K562 (cell line): Measurements from ENCODE around the gene SLC35G2. TPM values are rescaled to one million over a fixed set of nuclear protein-coding genes. Genes with fewer than 3 reads are reported as not detected.

Source experiments
- ARID2 ChIP-seq: fragments of 450-650 bp; IDR thresholded peaks from 2 replicates; pipeline ENCODE4 v1.6.1; 2017; ENCODE audit warnings: antibody characterized with exemption, mild to moderate bottlenecking
- ETV5 ChIP-seq: sonication (generic); formaldehyde crosslinking; IDR thresholded peaks from 2 replicates; pipeline ENCODE4 v1.4.0; 2020; ENCODE audit warnings: low read depth, mild to moderate bottlenecking, missing genetic modification reagents
- IRF9 ChIP-seq: fragments of 450-650 bp; IDR thresholded peaks from 2 replicates; pipeline ENCODE4 v1.6.1; 2016; ENCODE audit warnings: missing biosample characterization, missing genetic modification characterization
- SFPQ ChIP-seq: fragments of 200-400 bp; formaldehyde crosslinking; IDR thresholded peaks from 2 replicates; pipeline ENCODE4 v1.6.1; 2017; ENCODE audit warnings: mild to moderate bottlenecking, low read depth, low read length, moderate library complexity
- ZEB2 ChIP-seq: fragments of 450-650 bp; IDR thresholded peaks from 2 replicates; pipeline ENCODE4 v1.6.1; 2016
- ZFP30 ChIP-seq: fragments of 250-450 bp; sonication (Bioruptor Pico); IDR thresholded peaks from 2 replicates; pipeline ENCODE4 v1.8.0; 2022; ENCODE audit warnings: moderate library complexity, mild to moderate bottlenecking, inconsistent platforms, borderline replicate concordance
- ZNF511 ChIP-seq: sonication (generic); formaldehyde crosslinking; IDR thresholded peaks from 2 replicates; pipeline ENCODE4 v1.8.0; 2022; ENCODE audit warnings: mild to moderate bottlenecking, missing genetic modification reagents
- ZNF785 ChIP-seq: fragments of 250-450 bp; sonication (Bioruptor Pico); IDR thresholded peaks from 2 replicates; pipeline ENCODE4 v1.4.0; 2020; ENCODE audit warnings: mild to moderate bottlenecking
- polyA plus RNA-seq, 8 experiments: library from polyadenylated mRNA; depleted of rRNA in 4 of 8; stranded (reverse) in 5 of 8; unstranded in 3 of 8; fragments of >200 nt; fragmentation: Nextera tagmentation in 2 of 8; fragmentation: Illumina TruSeq in 1 of 8; extraction: Ambion mirVana in 2 of 8; extraction: Trizol in 1 of 8; gene quantifications; 2 replicates each; pipeline versions ENCODE4 v1.2.1 to v1.2.3, GENCODE V29; 2011 to 2014; ENCODE audit warnings: inconsistent platforms in 1 of 8, missing spikeins in 1 of 8
- total RNA-seq, 7 experiments: library from RNA; depleted of rRNA in 6 of 7; stranded (reverse); fragments of >200 nt in 6 of 7; fragmentation: Illumina TruSeq in 2 of 7; extraction: Trizol in 2 of 7; gene quantifications; 2 replicates each; pipeline versions ENCODE4 v1.2.1 to v1.2.3, GENCODE V29; 2011 to 2021; ENCODE audit warnings: low replicate concordance in 1 of 7
- TF ChIP-seq, protein P1 (sequence below), 2 experiments: fragments of 450-650 bp; IDR thresholded peaks; 2 replicates each; pipeline ENCODE4 v1.6.1; 2016
- TF ChIP-seq, protein P2 (sequence below): fragments of 250-450 bp; sonication (Bioruptor Pico); IDR thresholded peaks from 2 replicates; pipeline ENCODE4 v1.4.0; 2020; ENCODE audit warnings: mild to moderate bottlenecking
- TF ChIP-seq, protein P3 (sequence below): fragments of 200-800 bp; sonication (Bioruptor generic); IDR thresholded peaks from 2 replicates; pipeline ENCODE4 v1.6.1; 2016; ENCODE audit warnings: missing genetic modification characterization, missing compliant biosample characterization
- TF ChIP-seq, protein P4 (sequence below): fragments of 450-650 bp; IDR thresholded peaks from 2 replicates; pipeline ENCODE4 v1.6.1; 2018; ENCODE audit warnings: mild to moderate bottlenecking, low read depth; ENCODE audit not compliant: partially characterized antibody

SLC35G2 gene
- total and polyA plus RNA-seq, 9 of the 15 experiments (the other 6 are each of a cell fraction or from before 2014, with no cell fraction given): 2.6 to 5.9 (median 3.2) TPM

DNA sequence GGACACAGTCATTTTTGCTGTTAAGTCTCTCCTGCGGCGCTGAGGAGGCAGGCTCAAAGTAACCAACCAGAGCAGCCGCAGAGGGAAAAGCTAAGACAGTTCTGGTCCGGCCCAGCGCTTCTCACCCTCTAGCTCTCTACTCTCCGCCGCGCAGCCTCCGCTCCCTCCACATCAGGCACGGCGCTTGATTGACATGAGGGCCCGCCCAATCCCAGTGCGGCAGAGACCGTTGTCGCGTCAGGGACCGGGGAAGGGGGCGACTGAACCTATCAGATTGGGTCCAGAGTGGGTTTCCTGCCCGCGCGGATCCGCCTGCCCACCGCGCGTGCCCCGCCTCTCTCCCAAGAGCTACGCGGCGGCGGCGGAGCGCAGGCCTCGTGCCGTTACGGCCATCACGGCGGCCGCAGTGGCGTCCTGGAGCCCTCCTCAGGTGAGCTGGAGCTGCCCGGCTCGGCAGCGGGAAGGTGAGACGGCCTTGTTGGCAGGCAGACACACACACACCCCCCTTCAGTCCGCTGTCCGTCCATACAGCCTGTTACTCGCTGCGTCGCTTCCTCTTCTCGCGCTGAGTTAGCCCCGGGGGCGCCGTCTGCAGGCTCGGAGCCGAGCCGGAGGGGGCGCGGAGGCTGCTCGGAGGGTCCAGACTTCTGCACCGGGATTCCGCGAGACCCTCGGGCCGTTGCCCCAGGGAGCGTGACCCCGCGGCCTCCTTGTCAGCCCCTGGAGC is 43.1 kb downstream of the SLC35G2 start, which contains the start of gene NCK1 (continued):
- TF ChIP-seq, protein P1, sequence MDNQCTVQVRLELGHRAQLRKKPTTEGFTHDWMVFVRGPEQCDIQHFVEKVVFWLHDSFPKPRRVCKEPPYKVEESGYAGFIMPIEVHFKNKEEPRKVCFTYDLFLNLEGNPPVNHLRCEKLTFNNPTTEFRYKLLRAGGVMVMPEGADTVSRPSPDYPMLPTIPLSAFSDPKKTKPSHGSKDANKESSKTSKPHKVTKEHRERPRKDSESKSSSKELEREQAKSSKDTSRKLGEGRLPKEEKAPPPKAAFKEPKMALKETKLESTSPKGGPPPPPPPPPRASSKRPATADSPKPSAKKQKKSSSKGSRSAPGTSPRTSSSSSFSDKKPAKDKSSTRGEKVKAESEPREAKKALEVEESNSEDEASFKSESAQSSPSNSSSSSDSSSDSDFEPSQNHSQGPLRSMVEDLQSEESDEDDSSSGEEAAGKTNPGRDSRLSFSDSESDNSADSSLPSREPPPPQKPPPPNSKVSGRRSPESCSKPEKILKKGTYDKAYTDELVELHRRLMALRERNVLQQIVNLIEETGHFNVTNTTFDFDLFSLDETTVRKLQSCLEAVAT (IDR thresholded peaks at IDR 0.05): no peak
- TF ChIP-seq, protein P2, sequence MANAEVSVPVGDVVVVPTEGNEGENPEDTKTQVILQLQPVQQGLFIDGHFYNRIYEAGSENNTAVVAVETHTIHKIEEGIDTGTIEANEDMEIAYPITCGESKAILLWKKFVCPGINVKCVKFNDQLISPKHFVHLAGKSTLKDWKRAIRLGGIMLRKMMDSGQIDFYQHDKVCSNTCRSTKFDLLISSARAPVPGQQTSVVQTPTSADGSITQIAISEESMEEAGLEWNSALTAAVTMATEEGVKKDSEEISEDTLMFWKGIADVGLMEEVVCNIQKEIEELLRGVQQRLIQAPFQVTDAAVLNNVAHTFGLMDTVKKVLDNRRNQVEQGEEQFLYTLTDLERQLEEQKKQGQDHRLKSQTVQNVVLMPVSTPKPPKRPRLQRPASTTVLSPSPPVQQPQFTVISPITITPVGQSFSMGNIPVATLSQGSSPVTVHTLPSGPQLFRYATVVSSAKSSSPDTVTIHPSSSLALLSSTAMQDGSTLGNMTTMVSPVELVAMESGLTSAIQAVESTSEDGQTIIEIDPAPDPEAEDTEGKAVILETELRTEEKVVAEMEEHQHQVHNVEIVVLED (CRISPR knock-in tag): peak; percentile 79
- TF ChIP-seq, protein P3, sequence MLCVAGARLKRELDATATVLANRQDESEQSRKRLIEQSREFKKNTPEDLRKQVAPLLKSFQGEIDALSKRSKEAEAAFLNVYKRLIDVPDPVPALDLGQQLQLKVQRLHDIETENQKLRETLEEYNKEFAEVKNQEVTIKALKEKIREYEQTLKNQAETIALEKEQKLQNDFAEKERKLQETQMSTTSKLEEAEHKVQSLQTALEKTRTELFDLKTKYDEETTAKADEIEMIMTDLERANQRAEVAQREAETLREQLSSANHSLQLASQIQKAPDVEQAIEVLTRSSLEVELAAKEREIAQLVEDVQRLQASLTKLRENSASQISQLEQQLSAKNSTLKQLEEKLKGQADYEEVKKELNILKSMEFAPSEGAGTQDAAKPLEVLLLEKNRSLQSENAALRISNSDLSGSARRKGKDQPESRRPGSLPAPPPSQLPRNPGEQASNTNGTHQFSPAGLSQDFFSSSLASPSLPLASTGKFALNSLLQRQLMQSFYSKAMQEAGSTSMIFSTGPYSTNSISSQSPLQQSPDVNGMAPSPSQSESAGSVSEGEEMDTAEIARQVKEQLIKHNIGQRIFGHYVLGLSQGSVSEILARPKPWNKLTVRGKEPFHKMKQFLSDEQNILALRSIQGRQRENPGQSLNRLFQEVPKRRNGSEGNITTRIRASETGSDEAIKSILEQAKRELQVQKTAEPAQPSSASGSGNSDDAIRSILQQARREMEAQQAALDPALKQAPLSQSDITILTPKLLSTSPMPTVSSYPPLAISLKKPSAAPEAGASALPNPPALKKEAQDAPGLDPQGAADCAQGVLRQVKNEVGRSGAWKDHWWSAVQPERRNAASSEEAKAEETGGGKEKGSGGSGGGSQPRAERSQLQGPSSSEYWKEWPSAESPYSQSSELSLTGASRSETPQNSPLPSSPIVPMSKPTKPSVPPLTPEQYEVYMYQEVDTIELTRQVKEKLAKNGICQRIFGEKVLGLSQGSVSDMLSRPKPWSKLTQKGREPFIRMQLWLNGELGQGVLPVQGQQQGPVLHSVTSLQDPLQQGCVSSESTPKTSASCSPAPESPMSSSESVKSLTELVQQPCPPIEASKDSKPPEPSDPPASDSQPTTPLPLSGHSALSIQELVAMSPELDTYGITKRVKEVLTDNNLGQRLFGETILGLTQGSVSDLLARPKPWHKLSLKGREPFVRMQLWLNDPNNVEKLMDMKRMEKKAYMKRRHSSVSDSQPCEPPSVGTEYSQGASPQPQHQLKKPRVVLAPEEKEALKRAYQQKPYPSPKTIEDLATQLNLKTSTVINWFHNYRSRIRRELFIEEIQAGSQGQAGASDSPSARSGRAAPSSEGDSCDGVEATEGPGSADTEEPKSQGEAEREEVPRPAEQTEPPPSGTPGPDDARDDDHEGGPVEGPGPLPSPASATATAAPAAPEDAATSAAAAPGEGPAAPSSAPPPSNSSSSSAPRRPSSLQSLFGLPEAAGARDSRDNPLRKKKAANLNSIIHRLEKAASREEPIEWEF (CRISPR knock-in tag): no peak
- TF ChIP-seq SFPQ (no peak), IRF9 (tag) (no peak), ETV5 (CRISPR knock-in tag) (peak; percentile 71; the same call in 1 of the 2 replicates), ZNF511 (CRISPR knock-in tag) (peak; percentile 36; the same call in 1 of the 2 replicates), ZFP30 (CRISPR knock-in tag) (no peak), ZEB2 (peak; percentile 56; the same call in 1 of the 2 replicates), ZNF785 (CRISPR knock-in tag) (no peak), ARID2 (no peak)
- TF ChIP-seq, protein P4, sequence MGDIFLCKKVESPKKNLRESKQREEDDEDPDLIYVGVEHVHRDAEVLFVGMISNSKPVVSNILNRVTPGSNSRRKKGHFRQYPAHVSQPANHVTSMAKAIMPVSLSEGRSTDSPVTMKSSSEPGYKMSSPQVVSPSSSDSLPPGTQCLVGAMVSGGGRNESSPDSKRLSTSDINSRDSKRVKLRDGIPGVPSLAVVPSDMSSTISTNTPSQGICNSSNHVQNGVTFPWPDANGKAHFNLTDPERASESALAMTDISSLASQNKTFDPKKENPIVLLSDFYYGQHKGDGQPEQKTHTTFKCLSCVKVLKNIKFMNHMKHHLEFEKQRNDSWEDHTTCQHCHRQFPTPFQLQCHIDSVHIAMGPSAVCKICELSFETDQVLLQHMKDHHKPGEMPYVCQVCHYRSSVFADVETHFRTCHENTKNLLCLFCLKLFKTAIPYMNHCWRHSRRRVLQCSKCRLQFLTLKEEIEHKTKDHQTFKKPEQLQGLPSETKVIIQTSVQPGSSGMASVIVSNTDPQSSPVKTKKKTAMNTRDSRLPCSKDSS: no peak
